GM12874 (cell line): Measurements from ENCODE around the gene INPP5D.

ENCODE experiments used
- CTCF ChIP-seq: IDR thresholded peaks from 2 replicates; pipeline ENCODE4 v1.5.1; 2011; ENCODE audit warnings: low read depth, mild to moderate bottlenecking, control low read depth, low read length, moderate library complexity; ENCODE audit not compliant: insufficient read depth

Gene INPP5D

GRCh38 chr2:233147136-233147828 is 87.1 kb downstream of the INPP5D start:
- no peak for TF ChIP-seq CTCF

GRCh38 chr2:233147829-233148167 is 87.7 kb downstream of the INPP5D start:
- no peak for TF ChIP-seq CTCF

- no peak for TF ChIP-seq CTCF
Measured at GRCh38 chr2:233148354-233148753, 88.2 kb downstream of the INPP5D start.

DNA sequence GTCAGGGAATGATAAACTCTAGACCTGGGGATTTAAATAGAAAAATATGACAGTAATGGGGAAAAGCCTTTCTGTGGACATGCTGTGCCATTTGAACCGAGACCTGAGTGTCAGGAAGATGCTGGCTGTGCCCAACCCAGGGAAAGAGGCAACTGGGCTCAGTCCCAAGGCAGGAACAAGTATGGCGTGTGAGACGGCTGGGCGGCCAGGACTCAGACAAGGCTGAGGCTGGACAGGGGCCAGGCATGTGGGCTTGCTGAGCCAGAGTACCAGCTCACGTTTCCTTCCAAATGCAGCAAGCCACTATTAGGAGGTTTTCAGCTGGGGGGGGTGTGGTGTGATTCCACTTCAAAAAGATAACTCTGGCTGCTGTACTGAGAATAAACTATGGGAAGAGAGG is 92.4 kb downstream of the INPP5D start:
- TF ChIP-seq CTCF: no peak

DNA sequence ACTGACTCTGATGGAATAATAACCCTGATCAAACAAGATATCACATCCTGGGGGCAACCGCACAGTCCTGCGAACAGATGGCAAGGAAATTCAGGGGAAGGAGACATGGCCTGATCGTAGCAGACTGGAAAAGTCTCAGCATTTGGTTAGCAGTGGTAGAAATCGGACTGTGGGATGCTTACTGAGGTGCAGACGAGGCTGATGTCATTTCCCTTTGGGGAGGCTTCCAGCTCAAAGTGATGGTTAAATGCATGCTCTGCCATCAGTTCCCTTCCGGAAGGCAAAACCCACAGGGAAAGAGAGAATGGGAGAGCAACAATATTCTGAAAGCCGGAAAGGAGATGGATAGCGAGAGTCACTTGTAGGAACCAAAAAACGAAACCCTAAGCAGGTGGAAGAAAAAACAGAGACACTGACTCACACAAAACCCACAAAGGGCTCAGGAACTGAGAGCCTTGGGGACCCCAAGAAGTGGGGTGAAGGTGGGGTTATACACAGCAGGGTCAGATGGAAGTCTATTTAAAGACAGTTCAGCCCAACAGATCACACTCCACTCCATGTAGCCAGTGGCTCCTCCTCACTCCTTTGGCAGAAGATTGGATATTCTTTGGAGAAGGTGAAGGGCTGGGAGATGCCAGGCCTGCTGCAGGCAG is 93.1 kb downstream of the INPP5D start:
- no peak for TF ChIP-seq CTCF

DNA sequence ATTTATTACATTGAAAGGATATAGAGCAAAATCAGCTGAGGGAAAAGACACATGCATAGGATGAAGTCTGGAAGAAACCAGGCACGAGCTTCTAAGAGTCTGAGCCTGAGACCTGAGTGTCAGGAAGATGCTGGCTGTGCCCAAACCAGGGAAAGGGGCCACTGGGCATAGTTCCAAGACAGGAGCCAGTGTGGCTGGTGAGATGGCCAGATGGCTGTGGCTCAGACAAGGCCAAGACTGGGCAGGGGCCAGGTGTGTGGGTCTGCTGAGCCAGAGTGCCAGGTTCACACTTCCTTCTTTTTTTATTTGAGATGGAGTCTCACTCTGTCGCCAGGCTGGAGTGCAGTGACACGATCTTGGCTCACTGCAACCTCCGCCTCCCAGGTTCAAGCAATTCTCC is 95.9 kb downstream of the INPP5D start:
- TF ChIP-seq CTCF: no peak

DNA sequence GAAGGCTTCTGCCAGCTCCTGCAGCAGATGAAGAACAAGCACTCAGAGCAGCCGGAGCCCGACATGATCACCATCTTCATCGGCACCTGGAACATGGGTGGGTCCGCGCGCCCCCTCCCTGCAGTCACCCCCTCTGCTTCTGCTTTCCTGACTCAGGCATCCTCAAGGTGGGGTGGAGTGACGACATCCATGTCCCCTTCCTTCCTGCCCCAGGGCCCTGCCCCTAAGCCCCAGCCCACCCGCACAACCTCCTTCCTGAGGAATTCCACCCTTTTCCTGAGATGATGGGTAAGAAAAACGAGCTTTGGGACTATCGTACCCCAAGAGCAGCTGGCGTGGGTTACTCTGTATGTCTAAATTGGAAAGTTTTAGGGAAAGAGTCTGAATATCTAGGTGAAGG is 101.6 kb downstream of the INPP5D start:
- no peak for TF ChIP-seq CTCF
